Lower leg skin (tissue), 4 donors: ENCODE results near the gene SCRN3. TPM values are rescaled to one million over a fixed set of nuclear protein-coding genes. Genes with fewer than 3 reads are reported as not detected.

Experiments used
- DNase-seq, 2 donors: peaks; one replicate each; pipeline ENCODE4 v3.0.0-alpha.2; 2019; ENCODE audit warnings: low spot score in 2 of 2
- H3K4me3 ChIP-seq: fragments of 200-600 bp; sonication (generic); 2 replicates; pipeline ENCODE4 v1.5.1; 2017; ENCODE audit warnings: mild to moderate bottlenecking, low read depth; ENCODE audit not compliant: poor library complexity, severe bottlenecking
- POLR2A ChIP-seq, 2 donors: fragments of 450-650 bp; IDR thresholded peaks; one replicate each; pipeline ENCODE4 v1.6.1; 2016 to 2017; ENCODE audit warnings: antibody characterized with exemption in 2 of 2, mild to moderate bottlenecking in 1 of 2, moderate library complexity in 1 of 2
- WGBS, 2 donors: methylation state at CpG; one replicate each; pipeline ENCODE4 v1.1.5; 2018; 5-methylcytosine and 5-hydroxymethylcytosine counted together
- intact Hi-C: fragments of 100-400 bp; cut with DNase I; formaldehyde crosslinking; loops from one replicate; pipeline ENCODE4 v1.15.0; 2023; ENCODE audit warnings: low total_unique reads
- total RNA-seq, 4 donors: library from RNA; depleted of rRNA; stranded (reverse); fragments of >200 nt; gene quantifications; one replicate each; pipeline ENCODE4 v1.1.0, GENCODE V29; 2016
- TF ChIP-seq, protein P1 (sequence below), 3 donors: fragments of 450-650 bp; IDR thresholded peaks; one replicate each; pipeline ENCODE4 v1.5.1; 2016; ENCODE audit warnings: antibody characterized with exemption in 3 of 3, mild to moderate bottlenecking in 3 of 3, moderate library complexity in 2 of 3

SCRN3 gene
- total RNA-seq, 4 donors from 2014 or later = 10.1 to 14.3 (median 12.9) TPM

- no peak for DNase-seq
- intact Hi-C loops = no loop called here
- no peak overlapping the region for H3K4me3 ChIP-seq
- WGBS, 2 donors = 97 to 98% methylated on average over 1 of the region's 1 CpG
- TF ChIP-seq, protein P1, sequence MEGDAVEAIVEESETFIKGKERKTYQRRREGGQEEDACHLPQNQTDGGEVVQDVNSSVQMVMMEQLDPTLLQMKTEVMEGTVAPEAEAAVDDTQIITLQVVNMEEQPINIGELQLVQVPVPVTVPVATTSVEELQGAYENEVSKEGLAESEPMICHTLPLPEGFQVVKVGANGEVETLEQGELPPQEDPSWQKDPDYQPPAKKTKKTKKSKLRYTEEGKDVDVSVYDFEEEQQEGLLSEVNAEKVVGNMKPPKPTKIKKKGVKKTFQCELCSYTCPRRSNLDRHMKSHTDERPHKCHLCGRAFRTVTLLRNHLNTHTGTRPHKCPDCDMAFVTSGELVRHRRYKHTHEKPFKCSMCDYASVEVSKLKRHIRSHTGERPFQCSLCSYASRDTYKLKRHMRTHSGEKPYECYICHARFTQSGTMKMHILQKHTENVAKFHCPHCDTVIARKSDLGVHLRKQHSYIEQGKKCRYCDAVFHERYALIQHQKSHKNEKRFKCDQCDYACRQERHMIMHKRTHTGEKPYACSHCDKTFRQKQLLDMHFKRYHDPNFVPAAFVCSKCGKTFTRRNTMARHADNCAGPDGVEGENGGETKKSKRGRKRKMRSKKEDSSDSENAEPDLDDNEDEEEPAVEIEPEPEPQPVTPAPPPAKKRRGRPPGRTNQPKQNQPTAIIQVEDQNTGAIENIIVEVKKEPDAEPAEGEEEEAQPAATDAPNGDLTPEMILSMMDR (IDR thresholded peaks at IDR 0.05) = no peak
- no peak for TF ChIP-seq POLR2A (IDR thresholded peaks at IDR 0.05)
Observed at GRCh38 chr2:174428214-174428613, 32.7 kb downstream of the SCRN3 start.

DNA sequence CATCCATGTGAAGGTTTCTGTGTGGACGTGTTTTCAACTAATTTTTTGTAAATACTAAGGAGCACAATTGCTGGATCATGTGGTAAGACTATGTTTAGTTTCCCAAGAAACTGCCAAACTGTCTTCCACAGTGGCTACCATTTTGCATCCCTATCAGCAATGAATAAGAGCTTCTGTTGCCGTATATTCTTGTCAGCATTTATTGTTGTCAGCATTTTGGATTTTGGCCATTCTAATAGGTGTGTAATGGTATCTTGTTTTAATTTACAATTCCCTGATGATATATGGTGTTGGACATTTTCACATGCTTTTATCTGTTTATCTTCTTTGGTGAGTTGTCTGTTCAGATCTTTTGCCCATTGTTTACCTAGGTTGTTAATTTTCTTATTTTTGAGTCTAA, 34.5 kb downstream of the SCRN3 start:
- intact Hi-C loops = no loop called here
- TF ChIP-seq POLR2A (IDR thresholded peaks at IDR 0.05) = no peak
- TF ChIP-seq, protein P1 (IDR thresholded peaks at IDR 0.05) = no peak
- no peak overlapping the region for H3K4me3 ChIP-seq
- 93 to 99% methylated on average over 2 of the region's 2 CpGs for WGBS, 2 donors
- no peak for DNase-seq

DNA sequence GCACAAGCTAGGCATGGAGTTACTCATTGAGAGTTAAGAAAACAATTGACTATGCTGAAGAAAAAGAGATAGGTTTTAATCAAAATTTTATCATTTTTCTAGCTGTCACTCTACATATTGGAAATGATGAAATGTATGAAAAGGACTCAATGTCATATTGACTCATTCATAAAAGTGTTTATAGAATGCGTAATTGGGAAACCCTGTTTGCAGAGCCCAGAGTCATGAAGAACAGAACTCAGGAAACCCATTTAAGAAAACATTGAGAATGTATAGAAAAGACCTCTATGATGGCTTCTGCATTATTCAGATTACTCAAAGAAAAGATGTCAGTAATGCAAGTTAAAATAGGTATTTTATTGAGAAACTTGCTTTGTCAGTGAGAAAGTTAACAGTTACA, 36.4 kb downstream of the SCRN3 start:
- 98% methylated on average over 1 of the region's 1 CpG for WGBS, 2 donors
- intact Hi-C loops = no loop called here
- no peak for DNase-seq
- no peak overlapping the region for H3K4me3 ChIP-seq
- TF ChIP-seq, protein P1 (IDR thresholded peaks at IDR 0.05) = no peak
- TF ChIP-seq POLR2A (IDR thresholded peaks at IDR 0.05) = no peak

DNA sequence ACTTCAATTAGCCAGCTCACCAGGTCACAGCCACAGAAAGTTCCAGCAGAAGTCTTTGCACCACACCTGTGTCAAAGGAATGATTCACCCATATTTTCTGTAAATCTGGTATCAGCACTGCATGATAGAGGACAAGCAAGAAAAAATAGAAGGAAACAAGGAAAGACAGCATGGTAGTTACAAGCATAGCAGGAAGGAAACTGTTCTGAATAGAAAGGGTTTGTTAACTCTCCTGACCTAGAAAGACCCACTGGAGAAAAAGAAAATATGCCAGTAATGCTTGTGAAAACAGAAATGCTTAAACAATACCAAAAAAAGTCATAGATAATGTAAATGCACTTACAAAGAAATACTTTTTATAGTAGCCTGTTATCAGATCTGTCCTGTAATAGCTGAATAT, 40.8 kb downstream of the SCRN3 start:
- DNase-seq = no peak
- TF ChIP-seq, protein P1 (IDR thresholded peaks at IDR 0.05) = no peak
- TF ChIP-seq POLR2A (IDR thresholded peaks at IDR 0.05) = no peak
- H3K4me3 ChIP-seq = no peak overlapping the region
- intact Hi-C loops = no loop called here

GRCh38 chr2:174438146-174438886, 42.8 kb downstream of the SCRN3 start:
- DNase-seq = no peak
- WGBS, 2 donors = 82 to 83% methylated on average over 13 of the region's 13 CpGs
- intact Hi-C loops = no loop called here
- no peak for TF ChIP-seq POLR2A (IDR thresholded peaks at IDR 0.05)
- TF ChIP-seq, protein P1 (IDR thresholded peaks at IDR 0.05) = no peak
- H3K4me3 ChIP-seq = no peak overlapping the region

- no peak overlapping the region for H3K4me3 ChIP-seq
- TF ChIP-seq POLR2A (IDR thresholded peaks at IDR 0.05) = no peak
- TF ChIP-seq, protein P1 (IDR thresholded peaks at IDR 0.05) = no peak
- intact Hi-C loops = no loop called here
- 89 to 92% methylated on average over 2 of the region's 2 CpGs for WGBS, 2 donors
- DNase-seq = no peak
Observed at GRCh38 chr2:174439323-174439722, 43.8 kb downstream of the SCRN3 start.
